H1 (cell line): Measurements from ENCODE around the gene MKRN2OS.

Source experiments
- CBX8 ChIP-seq: fragments of 300-800, 300-1000 bp; sonication (generic); IDR thresholded peaks from 2 replicates; pipeline ENCODE4 v1.7.1; 2016; ENCODE audit warnings: low read depth, low read length, borderline replicate concordance
- EZH2 ChIP-seq: fragments of 200-600 bp; sonication (generic); IDR thresholded peaks from 2 replicates; pipeline ENCODE4 v1.7.1; 2012; ENCODE audit warnings: low read depth, mild to moderate bottlenecking, moderate library complexity, low read length, inconsistent platforms; ENCODE audit not compliant: severe bottlenecking
- KDM5A ChIP-seq: fragments of 200-600 bp; IDR thresholded peaks from 2 replicates; pipeline ENCODE4 v1.7.1; 2012; ENCODE audit warnings: mild to moderate bottlenecking, low read length, inconsistent platforms, mixed read lengths
- MAFK ChIP-seq: IDR thresholded peaks from 2 replicates; pipeline ENCODE4 v1.6.1; 2012; ENCODE audit warnings: low read depth, mild to moderate bottlenecking, improper control_type of control experiment, low read length
- NRF1 ChIP-seq: IDR thresholded peaks from 2 replicates; pipeline ENCODE4 v1.6.1; 2011; ENCODE audit warnings: mild to moderate bottlenecking, low read depth, low read length, improper control_type of control experiment
- POLR2A ChIP-seq, 2 experiments: IDR thresholded peaks; 1 replicate in 1 of 2; 2 replicates in 1 of 2; pipeline ENCODE4 v1.6.1; 2011; ENCODE audit warnings: low read depth in 2 of 2, low read length in 2 of 2, mild to moderate bottlenecking in 2 of 2; ENCODE audit errors: control extremely low read depth in 1 of 2
- POLR2AphosphoS5 ChIP-seq: IDR thresholded peaks from 2 replicates; pipeline ENCODE4 v1.6.1; 2011; ENCODE audit warnings: low read depth, low read length
- SP1 ChIP-seq: IDR thresholded peaks from 2 replicates; pipeline ENCODE4 v1.6.1; 2011; ENCODE audit warnings: low read depth, low read length
- SRF ChIP-seq: IDR thresholded peaks from 2 replicates; pipeline ENCODE4 v1.6.1; 2011; ENCODE audit warnings: mild to moderate bottlenecking, low read depth, low read length, moderate library complexity
- TBP ChIP-seq: IDR thresholded peaks from 2 replicates; pipeline ENCODE4 v1.6.1; 2011; ENCODE audit warnings: low read depth, low read length, improper control_type of control experiment
- YY1 ChIP-seq: IDR thresholded peaks from 2 replicates; pipeline ENCODE4 v1.6.1; 2011; ENCODE audit warnings: low read depth, mild to moderate bottlenecking, low read length
- ZNF274 ChIP-seq: IDR thresholded peaks from 2 replicates; pipeline ENCODE4 v1.7.0; 2012; ENCODE audit warnings: low read length, borderline replicate concordance; ENCODE audit errors: extremely low read depth
- TF ChIP-seq, protein P1 (sequence below): IDR thresholded peaks from 2 replicates; pipeline ENCODE4 v1.6.1; 2012; ENCODE audit warnings: inconsistent platforms
- TF ChIP-seq, protein P2 (sequence below), 3 experiments: IDR thresholded peaks; 1 replicate in 2 of 3; 2 replicates in 1 of 3; pipeline versions ENCODE4 v1.5.1 to v1.6.1; 2011; ENCODE audit warnings: low read length in 3 of 3, mild to moderate bottlenecking in 3 of 3, inconsistent platforms in 2 of 3, low read depth in 1 of 3, moderate library complexity in 1 of 3; ENCODE audit not compliant: insufficient read depth in 1 of 3; ENCODE audit errors: control extremely low read depth in 1 of 3

DNA sequence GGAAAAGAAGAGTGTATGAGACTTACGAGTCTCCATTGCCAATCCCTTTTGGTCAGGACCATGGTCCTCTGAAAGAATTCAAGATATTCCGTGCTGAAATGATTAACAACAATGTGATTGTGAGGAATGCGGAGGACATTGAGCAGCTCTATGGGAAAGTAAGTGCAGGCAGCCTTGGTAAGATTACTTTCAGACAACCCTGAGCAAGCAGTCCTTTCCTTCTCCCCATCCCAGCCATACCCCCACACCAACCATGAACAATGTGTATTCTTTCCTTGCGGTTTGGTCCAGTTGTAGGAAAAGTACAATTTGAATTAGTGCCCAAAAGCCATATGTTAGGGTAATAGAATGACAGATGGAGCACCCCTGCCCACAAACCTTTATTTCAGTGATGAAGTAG, 55.5 kb downstream of the MKRN2OS start:
- TF ChIP-seq, protein P1, sequence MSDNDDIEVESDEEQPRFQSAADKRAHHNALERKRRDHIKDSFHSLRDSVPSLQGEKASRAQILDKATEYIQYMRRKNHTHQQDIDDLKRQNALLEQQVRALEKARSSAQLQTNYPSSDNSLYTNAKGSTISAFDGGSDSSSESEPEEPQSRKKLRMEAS: no peak
- no peak for TF ChIP-seq CBX8
- no peak for TF ChIP-seq SRF
- no peak for TF ChIP-seq POLR2A (IDR thresholded peaks at IDR 0.05; ENCODE audit: control extremely low read depth in 1 of 2, low read depth in 2 of 2, low read length in 2 of 2)
- no peak for TF ChIP-seq POLR2AphosphoS5
- TF ChIP-seq EZH2: no peak
- no peak for TF ChIP-seq SP1
- TF ChIP-seq, protein P2, sequence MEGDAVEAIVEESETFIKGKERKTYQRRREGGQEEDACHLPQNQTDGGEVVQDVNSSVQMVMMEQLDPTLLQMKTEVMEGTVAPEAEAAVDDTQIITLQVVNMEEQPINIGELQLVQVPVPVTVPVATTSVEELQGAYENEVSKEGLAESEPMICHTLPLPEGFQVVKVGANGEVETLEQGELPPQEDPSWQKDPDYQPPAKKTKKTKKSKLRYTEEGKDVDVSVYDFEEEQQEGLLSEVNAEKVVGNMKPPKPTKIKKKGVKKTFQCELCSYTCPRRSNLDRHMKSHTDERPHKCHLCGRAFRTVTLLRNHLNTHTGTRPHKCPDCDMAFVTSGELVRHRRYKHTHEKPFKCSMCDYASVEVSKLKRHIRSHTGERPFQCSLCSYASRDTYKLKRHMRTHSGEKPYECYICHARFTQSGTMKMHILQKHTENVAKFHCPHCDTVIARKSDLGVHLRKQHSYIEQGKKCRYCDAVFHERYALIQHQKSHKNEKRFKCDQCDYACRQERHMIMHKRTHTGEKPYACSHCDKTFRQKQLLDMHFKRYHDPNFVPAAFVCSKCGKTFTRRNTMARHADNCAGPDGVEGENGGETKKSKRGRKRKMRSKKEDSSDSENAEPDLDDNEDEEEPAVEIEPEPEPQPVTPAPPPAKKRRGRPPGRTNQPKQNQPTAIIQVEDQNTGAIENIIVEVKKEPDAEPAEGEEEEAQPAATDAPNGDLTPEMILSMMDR (IDR thresholded peaks at IDR 0.05; ENCODE audit: control extremely low read depth in 1 of 3, insufficient read depth in 1 of 3, low read depth in 1 of 3, low read length in 3 of 3): no peak
- no peak for TF ChIP-seq YY1
- TF ChIP-seq NRF1: no peak
- TF ChIP-seq MAFK: no peak
- no peak for TF ChIP-seq ZNF274
- no peak for TF ChIP-seq KDM5A
- no peak for TF ChIP-seq TBP
